Measurements from ENCODE around the gene PARD3.

PARD3 gene

DNA sequence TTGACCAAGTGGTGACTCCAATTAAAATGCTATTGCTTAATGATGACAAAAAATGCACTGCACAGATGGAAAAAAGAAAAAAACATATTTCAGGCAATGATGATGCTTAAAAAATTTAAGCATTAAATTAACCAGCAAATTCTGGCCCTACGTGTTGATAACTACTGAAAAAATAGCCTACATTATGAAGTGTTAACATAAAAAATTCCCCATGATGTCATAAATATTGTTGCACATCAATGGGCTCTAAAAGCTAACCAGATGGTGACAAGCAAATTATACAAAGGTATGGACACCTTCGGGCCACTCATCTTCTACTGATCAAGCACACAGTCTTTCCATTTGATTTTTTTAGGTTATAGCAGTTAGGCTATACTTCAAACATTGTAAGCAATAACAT lies 267.4 kb downstream of the PARD3 start:
- no peak for TF ChIP-seq CTCF (IDR thresholded peaks at IDR 0.05; ENCODE audit: insufficient read depth, low read length, missing control alignments)
- CTCF ChIA-PET, result interaction anchor here (0.7 kb wide), 1 partner anchor 544 kb away, joined by 3 read pairs; no protein-coding TSS in a partner anchor
- POLR2A ChIA-PET, result no interaction called here
- no peak overlapping the region for H3K4me3 ChIP-seq (ENCODE audit: low read depth, low read length)
- no peak for DNase-seq (ENCODE audit: low read depth, low spot score)

DNA sequence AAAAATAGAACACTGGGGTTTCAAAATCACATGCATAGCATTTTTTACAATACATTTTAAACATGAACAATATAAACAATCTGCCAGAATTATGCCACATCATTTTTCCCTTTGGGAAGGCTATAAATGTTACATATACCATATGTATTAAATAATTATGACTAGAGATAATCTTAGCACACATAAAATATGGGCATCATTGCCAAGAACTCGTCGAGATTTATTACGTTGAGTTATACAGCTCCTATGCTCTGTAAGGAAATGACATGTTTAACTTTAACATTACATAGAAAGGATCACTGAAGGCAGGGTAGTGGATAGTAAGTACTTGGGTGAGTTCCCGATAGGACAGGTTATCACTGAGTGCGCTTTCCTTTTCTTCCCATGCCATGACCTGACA lies 267.8 kb downstream of the PARD3 start:
- ChIA-PET POLR2A (no interaction called here), CTCF (interaction anchor here (0.9 kb wide), 1 partner anchor 92 kb away, joined by 3 read pairs; no protein-coding TSS in a partner anchor)
- no peak for TF ChIP-seq CTCF (IDR thresholded peaks at IDR 0.05; ENCODE audit: insufficient read depth, low read length, missing control alignments)
- no peak overlapping the region for H3K4me3 ChIP-seq (ENCODE audit: low read depth, low read length)
- DNase-seq (ENCODE audit: low read depth, low spot score), result peak; percentile 19

- CTCF ChIA-PET, result no interaction called here
- DNase-seq (ENCODE audit: low read depth, low spot score), result no peak
- TF ChIP-seq CTCF (IDR thresholded peaks at IDR 0.05; ENCODE audit: insufficient read depth, low read length, missing control alignments), result no peak
- POLR2A ChIA-PET, result no interaction called here
- no peak overlapping the region for H3K4me3 ChIP-seq (ENCODE audit: low read depth, low read length)
These were observed 270.7 kb downstream of the PARD3 start for GRCh38 chr10:34544400-34544799.

DNA sequence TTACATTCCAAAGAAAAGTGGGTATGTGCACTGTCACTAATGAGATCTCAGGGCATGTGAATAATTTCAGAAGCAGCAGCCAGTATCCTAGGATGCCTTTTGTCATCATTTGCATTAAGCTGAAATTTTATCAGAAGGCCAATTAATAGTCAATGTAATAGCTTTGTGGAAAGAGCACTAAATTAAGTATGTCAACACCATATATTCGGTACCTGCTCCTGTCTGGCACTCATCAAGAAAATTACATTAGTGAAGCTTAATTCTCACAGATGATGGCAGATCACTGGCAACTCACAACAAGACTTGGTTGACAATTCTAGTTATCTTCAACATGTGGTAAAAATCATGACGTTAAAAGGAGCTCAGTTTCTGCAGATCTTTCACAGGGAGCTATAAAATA lies 271.4 kb downstream of the PARD3 start:
- DNase-seq (ENCODE audit: low read depth, low spot score), result no peak
- CTCF ChIA-PET, result interaction anchor here (0.6 to 1.3 kb wide), 2 partner anchors 94 to 122 kb away, joined by 3 to 4 read pairs; no protein-coding TSS in a partner anchor
- H3K4me3 ChIP-seq (ENCODE audit: low read depth, low read length), result no peak overlapping the region
- no peak for TF ChIP-seq CTCF (IDR thresholded peaks at IDR 0.05; ENCODE audit: insufficient read depth, low read length, missing control alignments)
- POLR2A ChIA-PET, result no interaction called here

DNA sequence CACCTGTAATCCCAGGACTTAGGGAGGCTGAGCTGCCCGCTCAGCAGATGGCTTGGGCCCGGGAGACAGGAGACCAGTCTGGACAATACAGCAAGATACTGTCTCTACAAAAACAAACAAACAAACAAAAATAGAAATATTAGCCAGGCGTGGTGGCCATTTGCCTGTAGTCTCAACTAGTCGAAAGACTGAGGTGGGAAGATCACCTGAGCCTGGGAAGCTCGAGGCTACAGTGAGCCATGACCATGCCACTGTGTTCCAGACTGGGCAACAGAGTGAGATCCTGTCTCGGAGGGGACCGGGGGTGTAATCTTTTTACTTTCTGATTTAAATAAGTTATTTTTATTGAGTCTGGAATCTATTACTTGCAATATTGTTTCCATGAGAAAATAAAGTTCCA lies 274.6 kb downstream of the PARD3 start:
- no peak for DNase-seq (ENCODE audit: low read depth, low spot score)
- ChIA-PET CTCF (interaction anchor here (1.0 to 1.6 kb wide), 4 partner anchors 22 to 114 kb away, joined by 3 to 5 read pairs (median 4); no protein-coding TSS in a partner anchor), POLR2A (no interaction called here)

More for the DNA sequence above, 274.6 kb downstream of the PARD3 start:
- no peak overlapping the region for H3K4me3 ChIP-seq (ENCODE audit: low read depth, low read length)
- no peak for TF ChIP-seq CTCF (IDR thresholded peaks at IDR 0.05; ENCODE audit: insufficient read depth, low read length, missing control alignments)

All from AG04449 (cell line).